Breast epithelium (tissue), 3 donors: ENCODE data around the gene CSH2.

Experiments used
- POLR2A ChIP-seq: fragments of 450-650 bp; IDR thresholded peaks from one replicate; pipeline ENCODE4 v1.6.1; 2016; ENCODE audit warnings: antibody characterized with exemption, mild to moderate bottlenecking, moderate library complexity
- POLR2AphosphoS5 ChIP-seq, 3 donors: sonication (generic); formaldehyde crosslinking; IDR thresholded peaks; one replicate each; pipeline ENCODE4 v1.6.1; 2017; ENCODE audit warnings: antibody characterized with exemption in 3 of 3
- TF ChIP-seq, protein P1 (sequence below), 3 donors: fragments of 450-650 bp; IDR thresholded peaks; one replicate each; pipeline ENCODE4 v1.5.1; 2016 to 2017; ENCODE audit warnings: antibody characterized with exemption in 3 of 3, mild to moderate bottlenecking in 3 of 3, moderate library complexity in 3 of 3

GRCh38 chr17:63827002-63827800, 46.3 kb downstream of the CSH2 start, which contains the start of the genes FTSJ3 and PSMC5:
- TF ChIP-seq POLR2AphosphoS5 (IDR thresholded peaks at IDR 0.05) (peak; percentile 88 to 96 (median 96)), POLR2A (peak; percentile 70)
- TF ChIP-seq, protein P1, sequence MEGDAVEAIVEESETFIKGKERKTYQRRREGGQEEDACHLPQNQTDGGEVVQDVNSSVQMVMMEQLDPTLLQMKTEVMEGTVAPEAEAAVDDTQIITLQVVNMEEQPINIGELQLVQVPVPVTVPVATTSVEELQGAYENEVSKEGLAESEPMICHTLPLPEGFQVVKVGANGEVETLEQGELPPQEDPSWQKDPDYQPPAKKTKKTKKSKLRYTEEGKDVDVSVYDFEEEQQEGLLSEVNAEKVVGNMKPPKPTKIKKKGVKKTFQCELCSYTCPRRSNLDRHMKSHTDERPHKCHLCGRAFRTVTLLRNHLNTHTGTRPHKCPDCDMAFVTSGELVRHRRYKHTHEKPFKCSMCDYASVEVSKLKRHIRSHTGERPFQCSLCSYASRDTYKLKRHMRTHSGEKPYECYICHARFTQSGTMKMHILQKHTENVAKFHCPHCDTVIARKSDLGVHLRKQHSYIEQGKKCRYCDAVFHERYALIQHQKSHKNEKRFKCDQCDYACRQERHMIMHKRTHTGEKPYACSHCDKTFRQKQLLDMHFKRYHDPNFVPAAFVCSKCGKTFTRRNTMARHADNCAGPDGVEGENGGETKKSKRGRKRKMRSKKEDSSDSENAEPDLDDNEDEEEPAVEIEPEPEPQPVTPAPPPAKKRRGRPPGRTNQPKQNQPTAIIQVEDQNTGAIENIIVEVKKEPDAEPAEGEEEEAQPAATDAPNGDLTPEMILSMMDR (IDR thresholded peaks at IDR 0.05): peak; percentile 49 to 56 (median 54)
